ENCODE measurements around the gene ABHD14A.

ABHD14A gene

GRCh38 chr3:51999846-52000245 is 25.0 kb downstream of the ABHD14A start:
- no peak for DNase-seq

- peak; percentile 69 for DNase-seq
Measured at GRCh38 chr3:52001443-52001974, 26.6 kb downstream of the ABHD14A start.

- no peak for DNase-seq
Measured at GRCh38 chr3:52002748-52003147, 27.9 kb downstream of the ABHD14A start.

- peak; percentile 45 for DNase-seq
Measured at GRCh38 chr3:52004163-52004787, 29.4 kb downstream of the ABHD14A start.

- DNase-seq = no peak
Measured at GRCh38 chr3:52004906-52005395, 30.1 kb downstream of the ABHD14A start.

- no peak for DNase-seq
Measured at GRCh38 chr3:52005571-52005986, 30.7 kb downstream of the ABHD14A start.

- no peak for DNase-seq
Measured at GRCh38 chr3:52006017-52006819, 31.4 kb downstream of the ABHD14A start.

GRCh38 chr3:52006820-52007133 is 31.9 kb downstream of the ABHD14A start:
- DNase-seq = no peak

- no peak for DNase-seq
Measured at GRCh38 chr3:52007291-52007690, 32.4 kb downstream of the ABHD14A start.

GRCh38 chr3:52010431-52010830 is 35.6 kb downstream of the ABHD14A start:
- no peak for DNase-seq

- no peak for DNase-seq
Measured at GRCh38 chr3:52012699-52013098, 37.8 kb downstream of the ABHD14A start.

- DNase-seq = no peak
Measured at GRCh38 chr3:52013802-52014598, 39.1 kb downstream of the ABHD14A start.

- no peak for DNase-seq
Measured at GRCh38 chr3:52014613-52015012, 39.7 kb downstream of the ABHD14A start.

- DNase-seq = no peak
Measured at GRCh38 chr3:52015438-52016228, 40.8 kb downstream of the ABHD14A start.

- no peak for DNase-seq
Measured at GRCh38 chr3:52017586-52017985, 42.7 kb downstream of the ABHD14A start.

- no peak for DNase-seq
Measured at GRCh38 chr3:52018319-52019000, 43.6 kb downstream of the ABHD14A start.

- no peak for DNase-seq
Measured at GRCh38 chr3:52019352-52020080, 44.7 kb downstream of the ABHD14A start.

- DNase-seq = no peak
Measured at GRCh38 chr3:52020796-52021195, 45.9 kb downstream of the ABHD14A start.

- DNase-seq = no peak
Measured at GRCh38 chr3:52021489-52022268, 46.8 kb downstream of the ABHD14A start.

All from GDM1 (cell line).